ENCODE results near the gene NUDT22. TPM values are rescaled to one million over a fixed set of nuclear protein-coding genes. Genes with fewer than 3 reads are reported as not detected.

The NUDT22 gene
- total RNA-seq, 1 donor from 2014 or later: 52.5 TPM

DNA sequence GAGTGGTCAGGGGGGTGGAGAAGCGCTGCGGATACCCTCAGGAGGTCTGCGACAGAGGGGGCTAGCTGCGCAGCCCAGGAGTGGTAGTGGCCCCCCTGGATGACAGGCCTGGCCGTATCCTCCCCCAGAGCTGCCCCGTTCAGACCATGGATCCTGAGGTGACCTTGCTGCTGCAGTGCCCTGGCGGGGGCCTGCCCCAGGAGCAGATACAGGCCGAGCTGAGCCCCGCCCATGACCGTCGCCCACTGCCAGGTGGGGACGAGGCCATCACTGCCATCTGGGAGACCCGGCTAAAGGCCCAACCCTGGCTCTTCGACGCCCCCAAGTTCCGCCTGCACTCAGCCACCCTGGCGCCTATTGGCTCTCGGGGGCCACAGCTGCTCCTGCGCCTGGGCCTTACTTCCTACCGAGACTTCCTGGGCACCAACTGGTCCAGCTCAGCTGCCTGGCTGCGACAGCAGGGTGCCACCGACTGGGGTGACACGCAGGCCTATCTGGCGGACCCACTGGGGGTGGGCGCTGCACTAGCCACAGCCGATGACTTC is 505 bp downstream of the NUDT22 start:
- DNase-seq (ENCODE audit: low spot score) (no peak), ATAC-seq (peak; percentile 35)

DNA sequence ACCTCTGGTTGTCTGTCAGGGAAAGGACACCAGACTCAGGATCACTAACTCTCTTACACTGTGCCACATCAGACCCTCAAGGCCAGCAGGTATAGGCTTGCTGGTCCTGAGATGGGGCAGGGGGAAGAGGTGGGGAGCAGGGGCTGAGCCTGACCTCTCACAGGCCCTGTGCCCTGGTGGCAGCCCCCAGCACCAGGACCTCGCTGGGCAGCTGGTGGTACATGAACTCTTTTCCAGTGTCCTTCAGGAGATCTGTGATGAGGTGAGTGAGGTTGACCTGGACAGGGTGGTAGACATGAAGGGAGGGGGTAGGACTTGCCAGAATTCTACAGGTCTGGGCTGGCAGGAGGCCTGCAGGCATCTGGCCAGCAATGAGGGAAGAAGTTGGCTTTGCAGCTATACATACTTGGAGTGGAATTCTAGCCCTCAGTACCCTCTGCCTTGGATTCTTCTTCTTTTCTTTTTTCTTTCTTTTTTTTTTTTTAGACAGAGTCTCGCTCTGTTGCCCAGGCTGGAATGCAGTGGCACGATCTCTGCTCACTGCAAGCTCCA is 1.4 kb downstream of the NUDT22 start:
- no peak for DNase-seq (ENCODE audit: low spot score)
- no peak for ATAC-seq

DNA sequence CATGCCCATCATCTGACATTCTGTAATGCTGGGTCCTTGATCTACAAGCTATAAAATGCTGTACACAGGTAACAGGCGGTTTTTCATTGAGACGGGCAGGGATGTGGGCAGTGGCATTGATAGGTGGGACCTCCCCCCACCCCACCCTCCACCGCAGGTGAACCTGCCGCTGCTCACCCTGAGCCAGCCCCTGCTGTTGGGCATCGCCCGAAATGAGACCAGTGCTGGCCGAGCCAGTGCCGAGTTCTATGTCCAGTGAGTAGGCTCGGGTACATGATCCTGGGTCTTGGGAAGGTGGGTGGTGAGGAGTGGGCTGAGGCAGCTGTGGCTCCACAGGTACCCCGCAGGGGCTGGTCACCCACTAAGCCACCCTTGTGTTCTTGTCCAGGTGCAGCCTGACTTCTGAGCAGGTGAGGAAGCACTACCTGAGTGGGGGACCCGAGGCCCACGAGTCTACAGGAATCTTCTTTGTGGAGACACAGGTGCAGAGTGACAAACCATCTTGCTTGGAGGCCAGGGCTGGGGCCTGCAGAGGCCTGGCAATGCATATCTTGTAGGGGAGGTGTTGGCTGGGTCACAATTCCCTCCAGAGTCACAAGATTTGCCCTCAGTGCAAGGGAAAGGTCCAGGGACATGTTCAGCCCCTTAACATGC is 3.1 kb downstream of the NUDT22 start:
- no peak for ATAC-seq
- no peak for DNase-seq (ENCODE audit: low spot score)

GRCh38 chr11:64229744-64230170 is 3.7 kb downstream of the NUDT22 start:
- DNase-seq (ENCODE audit: low spot score) (no peak), ATAC-seq (no peak)

GRCh38 chr11:64230171-64230984 is 4.3 kb downstream of the NUDT22 start, which contains the start of gene DNAJC4:
Gene DNAJC4, plus strand, starts transcription at chr11:64230548. Its CDS starts 307 bp downstream, at chr11:64230855.
- DNase-seq (ENCODE audit: low spot score): peak; percentile 94
- ATAC-seq: peak; percentile 72

DNA sequence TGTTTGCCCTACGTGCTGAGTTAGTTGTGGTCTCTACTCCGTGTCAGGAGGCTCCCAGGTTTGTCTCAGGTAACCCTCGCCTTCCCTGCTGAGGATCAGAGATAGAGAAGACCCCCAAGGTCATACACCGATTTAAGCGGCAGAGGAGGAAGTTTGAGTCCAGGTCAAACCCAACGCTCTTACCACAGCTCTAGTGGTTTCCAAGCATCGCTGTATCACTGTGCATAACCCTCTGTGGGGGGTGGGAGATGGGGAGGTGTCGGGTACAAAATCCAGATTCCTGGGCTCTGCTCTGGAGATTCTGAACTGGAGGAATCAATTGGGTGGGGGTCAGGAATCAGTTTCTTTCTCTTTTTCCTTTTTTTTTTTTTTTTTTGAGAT is 4.9 kb downstream of the NUDT22 start:
- DNase-seq (ENCODE audit: low spot score) (no peak), ATAC-seq (no peak)

DNA sequence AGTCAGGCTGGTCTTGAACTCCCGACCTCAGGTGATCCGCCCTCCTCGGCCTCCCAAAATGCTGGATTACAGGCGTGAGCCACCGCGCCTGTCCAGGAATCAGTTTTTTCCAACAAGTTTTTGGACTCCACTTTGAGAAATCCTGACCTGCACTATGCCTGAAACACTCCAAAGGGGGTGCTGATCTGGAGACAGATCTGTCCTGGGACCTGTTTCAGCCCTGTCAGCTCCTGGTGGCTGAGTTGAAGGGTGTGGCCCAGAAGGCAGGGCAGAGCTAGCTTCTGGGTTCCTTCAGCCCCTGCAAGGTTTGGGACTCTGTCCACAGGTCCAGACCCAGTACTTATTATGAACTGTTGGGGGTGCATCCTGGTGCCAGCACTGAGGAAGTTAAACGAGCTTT is 5.5 kb downstream of the NUDT22 start:
- DNase-seq (ENCODE audit: low spot score) (no peak), ATAC-seq (no peak)

- ATAC-seq (no peak), DNase-seq (ENCODE audit: low spot score) (no peak)
Measured at GRCh38 chr11:64232182-64232966, 6.3 kb downstream of the NUDT22 start.

DNA sequence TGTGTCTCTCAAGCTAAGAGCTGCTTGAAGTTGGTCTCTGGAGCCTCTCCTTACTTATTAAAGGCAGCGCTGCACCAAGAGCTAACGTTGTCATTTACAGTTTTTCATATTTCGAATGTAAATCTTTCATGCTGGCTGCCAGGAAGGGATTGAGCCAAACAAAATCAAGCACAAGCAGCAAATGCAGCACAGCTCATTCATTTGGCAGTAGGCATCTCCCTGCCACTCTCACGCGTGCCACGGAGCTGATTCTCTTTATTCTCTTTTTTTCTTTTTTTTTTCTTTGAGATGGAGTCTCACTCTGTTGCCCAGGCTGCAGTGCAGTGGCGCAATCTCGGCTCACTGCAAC is 6.9 kb downstream of the NUDT22 start:
- no peak for ATAC-seq
- no peak for DNase-seq (ENCODE audit: low spot score)

DNA sequence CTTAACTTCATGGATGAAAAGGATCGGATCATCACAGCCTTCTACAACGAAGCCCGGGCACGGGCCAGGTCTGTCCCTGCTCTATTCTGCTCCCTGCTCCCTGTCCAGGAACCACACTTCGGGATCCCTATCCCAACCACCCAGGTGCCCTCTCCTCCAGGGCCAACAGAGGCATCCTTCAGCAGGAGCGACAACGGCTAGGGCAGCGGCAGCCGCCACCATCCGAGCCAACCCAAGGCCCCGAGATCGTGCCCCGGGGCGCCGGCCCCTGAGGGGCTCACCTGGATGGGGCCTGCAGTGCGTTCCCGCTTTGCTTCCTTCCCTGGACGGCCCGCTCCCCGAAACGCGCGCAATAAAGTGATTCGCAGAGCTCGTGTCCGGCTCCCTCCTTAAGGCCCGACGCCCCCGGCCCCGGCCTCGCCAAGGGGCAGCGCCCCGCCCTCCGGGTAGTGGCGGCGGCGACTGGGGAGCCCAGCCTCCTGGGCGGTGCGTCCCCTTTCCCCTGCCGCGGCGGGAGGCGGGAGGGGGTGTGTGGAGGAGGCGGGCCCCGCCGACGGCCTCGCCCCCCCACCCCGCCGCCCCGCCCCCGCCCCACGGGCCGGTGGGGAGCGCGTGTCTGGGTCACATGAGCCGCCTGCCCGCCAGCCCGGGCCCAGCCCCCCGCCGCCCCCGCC is 8.0 kb downstream of the NUDT22 start, which contains the start of gene VEGFB:
Gene VEGFB (plus strand): TSS at position 672 of the 674 bp plus-strand sequence. CDS start 250 bp downstream, outside the sequence.
- ATAC-seq (peak; percentile 58), DNase-seq (ENCODE audit: low spot score) (peak; percentile 76)

DNA sequence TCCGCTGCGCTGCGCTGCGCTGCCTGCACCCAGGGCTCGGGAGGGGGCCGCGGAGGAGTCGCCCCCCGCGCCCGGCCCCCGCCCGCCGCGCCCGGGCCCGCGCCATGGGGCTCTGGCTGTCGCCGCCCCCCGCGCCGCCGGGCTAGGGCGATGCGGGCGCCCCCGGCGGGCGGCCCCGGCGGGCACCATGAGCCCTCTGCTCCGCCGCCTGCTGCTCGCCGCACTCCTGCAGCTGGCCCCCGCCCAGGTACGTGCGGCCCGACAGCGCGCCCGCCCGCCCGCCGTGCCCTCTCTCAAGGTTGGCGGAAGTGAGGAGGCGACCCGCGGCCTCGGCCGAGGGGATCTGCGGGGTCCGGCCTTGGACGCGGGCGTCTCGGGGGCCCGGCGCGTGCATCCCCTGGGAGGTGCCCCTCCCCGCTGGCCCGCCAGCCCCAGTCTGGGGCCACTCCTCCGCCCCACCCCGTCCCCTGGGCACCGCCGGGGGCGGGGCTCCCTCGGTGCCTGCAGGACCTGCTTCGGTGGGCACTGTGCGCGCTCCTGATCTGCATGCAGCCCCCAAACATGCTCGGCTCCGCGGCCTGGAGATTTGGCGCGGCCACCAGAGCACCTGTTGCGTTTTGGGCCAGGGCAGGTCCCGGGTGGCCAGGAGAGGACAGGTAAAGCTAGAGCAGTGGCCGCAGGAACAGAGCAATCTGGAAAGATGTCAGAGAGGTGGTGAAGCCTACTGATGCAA is 8.7 kb downstream of the NUDT22 start:
- DNase-seq (ENCODE audit: low spot score) (no peak), ATAC-seq (peak; percentile 39)

DNA sequence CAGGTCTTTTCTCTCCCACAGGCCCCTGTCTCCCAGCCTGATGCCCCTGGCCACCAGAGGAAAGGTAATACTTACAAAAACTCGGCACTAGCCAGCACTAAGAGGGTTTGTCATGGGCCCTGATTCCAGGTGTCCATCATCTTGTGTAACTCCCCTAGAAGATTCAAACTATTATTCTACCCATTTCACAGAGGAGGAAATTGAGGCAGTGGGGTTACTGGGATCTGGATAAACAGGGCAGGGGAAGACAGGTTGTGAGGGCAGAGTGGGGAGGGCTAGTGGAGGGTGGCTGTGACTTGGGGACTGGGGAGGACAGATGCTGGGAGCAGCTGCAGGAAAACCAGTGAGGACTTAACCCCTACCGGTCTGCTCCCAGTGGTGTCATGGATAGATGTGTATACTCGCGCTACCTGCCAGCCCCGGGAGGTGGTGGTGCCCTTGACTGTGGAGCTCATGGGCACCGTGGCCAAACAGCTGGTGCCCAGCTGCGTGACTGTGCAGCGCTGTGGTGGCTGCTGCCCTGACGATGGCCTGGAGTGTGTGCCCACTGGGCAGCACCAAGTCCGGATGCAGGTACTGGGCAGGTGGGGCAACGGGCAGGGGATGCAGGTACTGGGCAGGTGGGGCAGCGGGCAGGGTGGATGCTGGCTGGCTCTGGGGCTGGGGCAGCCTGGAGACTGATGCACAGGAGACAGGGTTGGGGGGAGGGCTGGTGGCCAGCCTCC is 9.5 kb downstream of the NUDT22 start:
- ATAC-seq (no peak), DNase-seq (ENCODE audit: low spot score) (no peak)

DNA sequence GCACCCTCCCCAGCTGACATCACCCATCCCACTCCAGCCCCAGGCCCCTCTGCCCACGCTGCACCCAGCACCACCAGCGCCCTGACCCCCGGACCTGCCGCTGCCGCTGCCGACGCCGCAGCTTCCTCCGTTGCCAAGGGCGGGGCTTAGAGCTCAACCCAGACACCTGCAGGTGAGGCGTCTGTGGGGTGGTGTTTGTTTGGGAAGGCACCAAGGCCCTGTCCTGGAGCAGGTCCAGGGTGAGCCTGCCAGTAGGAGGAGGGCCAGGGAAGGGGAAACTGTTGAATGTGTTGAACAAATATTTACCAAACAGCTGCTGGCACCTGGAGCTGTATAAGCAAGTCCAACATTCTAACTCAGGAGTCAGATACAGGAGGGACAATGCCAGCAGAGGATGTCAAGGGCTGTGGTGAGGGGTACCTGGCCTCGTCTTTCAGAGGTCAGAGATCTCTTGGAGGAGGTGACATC is 11.4 kb downstream of the NUDT22 start:
- peak; percentile 97 for DNase-seq (ENCODE audit: low spot score)
- ATAC-seq: peak; percentile 41

GRCh38 chr11:64238076-64238475 is 12.0 kb downstream of the NUDT22 start:
- no peak for DNase-seq (ENCODE audit: low spot score)
- ATAC-seq: no peak

- no peak for ATAC-seq
- no peak for DNase-seq (ENCODE audit: low spot score)
Measured at GRCh38 chr11:64238999-64239398, 12.9 kb downstream of the NUDT22 start.

- DNase-seq (ENCODE audit: low spot score): no peak
- ATAC-seq: no peak
Measured at GRCh38 chr11:64239662-64240434, 13.8 kb downstream of the NUDT22 start.

DNA sequence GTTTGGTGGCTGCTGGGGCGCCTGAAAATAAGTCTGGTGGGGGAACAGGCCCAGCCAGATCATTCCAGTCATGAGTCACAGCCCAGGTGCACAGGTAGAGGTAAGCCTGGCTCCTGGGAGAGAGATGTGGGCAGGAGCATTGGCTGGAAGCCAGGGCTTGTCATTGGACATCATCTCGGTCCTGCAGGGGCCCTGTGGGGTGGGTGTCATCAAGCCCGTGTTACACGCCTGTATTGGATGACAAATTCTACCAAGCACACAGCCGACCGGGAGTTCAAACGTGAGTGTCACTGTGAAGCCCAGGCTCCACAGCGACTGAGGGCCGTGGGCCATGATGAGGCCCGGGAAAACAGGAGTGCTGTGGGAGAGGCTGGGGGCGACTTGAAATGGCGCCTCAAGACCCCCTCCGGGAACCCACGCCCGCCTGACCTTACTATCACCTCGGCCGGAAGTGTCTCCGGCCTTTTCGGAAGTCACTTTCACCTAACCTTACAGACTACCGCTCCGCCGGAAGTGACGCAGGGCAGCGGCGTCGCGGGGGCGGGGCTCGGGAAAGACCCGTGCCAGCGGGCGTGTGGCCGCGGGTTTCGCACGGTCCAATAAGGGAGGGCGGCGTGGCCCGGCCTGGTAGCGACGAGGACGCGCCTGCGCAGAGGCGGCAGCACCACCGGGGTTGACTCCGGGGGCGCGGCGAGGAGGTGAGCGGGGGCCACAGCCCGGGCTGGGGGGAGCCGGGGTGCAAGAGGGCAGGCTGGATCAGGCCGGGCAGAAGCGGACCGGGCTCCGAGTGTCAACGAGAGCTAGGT is 14.6 kb downstream of the NUDT22 start, which contains the start of gene FKBP2:
Gene FKBP2 (plus strand): TSS at position 661 of the 806 bp plus-strand sequence. CDS start 1,293 bp downstream, outside the sequence.
- peak; percentile 99 for DNase-seq (ENCODE audit: low spot score)
- ATAC-seq: peak; percentile 64
